Measurements from ENCODE around the gene KDELR1. TPM values are rescaled to one million over a fixed set of nuclear protein-coding genes. Genes with fewer than 3 reads are reported as not detected.

Gene KDELR1
- total and polyA plus RNA-seq, 9 of the 15 experiments (the other 6 are each of a cell fraction or from before 2014, with no cell fraction given): 6.1 to 165 (median 58.5) TPM

DNA sequence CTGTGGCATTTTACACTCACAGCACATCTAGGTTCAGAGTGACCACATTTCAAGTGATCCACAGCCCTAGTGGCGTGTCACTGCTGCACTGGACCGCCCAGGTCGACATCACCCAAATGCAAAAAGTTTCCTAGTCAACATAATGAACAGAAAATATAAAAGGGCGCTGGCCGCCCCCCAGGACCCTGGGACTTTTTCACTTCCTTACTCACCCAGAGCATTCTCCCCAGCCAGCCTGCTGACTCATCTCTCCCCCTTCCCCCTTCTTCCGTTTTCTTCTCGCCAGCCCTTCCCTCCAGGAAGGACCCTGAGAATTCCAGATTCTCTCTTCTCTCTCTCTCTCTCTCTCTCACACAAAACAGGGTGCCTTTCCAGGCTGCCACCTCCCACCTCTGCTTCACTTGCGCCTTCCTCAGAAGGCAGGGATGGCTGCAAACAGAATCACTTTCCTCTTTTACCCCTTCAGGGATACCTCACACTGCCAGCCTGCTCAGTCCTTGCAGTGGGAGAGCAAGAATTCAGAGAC lies 33.4 kb upstream of the KDELR1 start (continued):
- TF ChIP-seq, protein P1, sequence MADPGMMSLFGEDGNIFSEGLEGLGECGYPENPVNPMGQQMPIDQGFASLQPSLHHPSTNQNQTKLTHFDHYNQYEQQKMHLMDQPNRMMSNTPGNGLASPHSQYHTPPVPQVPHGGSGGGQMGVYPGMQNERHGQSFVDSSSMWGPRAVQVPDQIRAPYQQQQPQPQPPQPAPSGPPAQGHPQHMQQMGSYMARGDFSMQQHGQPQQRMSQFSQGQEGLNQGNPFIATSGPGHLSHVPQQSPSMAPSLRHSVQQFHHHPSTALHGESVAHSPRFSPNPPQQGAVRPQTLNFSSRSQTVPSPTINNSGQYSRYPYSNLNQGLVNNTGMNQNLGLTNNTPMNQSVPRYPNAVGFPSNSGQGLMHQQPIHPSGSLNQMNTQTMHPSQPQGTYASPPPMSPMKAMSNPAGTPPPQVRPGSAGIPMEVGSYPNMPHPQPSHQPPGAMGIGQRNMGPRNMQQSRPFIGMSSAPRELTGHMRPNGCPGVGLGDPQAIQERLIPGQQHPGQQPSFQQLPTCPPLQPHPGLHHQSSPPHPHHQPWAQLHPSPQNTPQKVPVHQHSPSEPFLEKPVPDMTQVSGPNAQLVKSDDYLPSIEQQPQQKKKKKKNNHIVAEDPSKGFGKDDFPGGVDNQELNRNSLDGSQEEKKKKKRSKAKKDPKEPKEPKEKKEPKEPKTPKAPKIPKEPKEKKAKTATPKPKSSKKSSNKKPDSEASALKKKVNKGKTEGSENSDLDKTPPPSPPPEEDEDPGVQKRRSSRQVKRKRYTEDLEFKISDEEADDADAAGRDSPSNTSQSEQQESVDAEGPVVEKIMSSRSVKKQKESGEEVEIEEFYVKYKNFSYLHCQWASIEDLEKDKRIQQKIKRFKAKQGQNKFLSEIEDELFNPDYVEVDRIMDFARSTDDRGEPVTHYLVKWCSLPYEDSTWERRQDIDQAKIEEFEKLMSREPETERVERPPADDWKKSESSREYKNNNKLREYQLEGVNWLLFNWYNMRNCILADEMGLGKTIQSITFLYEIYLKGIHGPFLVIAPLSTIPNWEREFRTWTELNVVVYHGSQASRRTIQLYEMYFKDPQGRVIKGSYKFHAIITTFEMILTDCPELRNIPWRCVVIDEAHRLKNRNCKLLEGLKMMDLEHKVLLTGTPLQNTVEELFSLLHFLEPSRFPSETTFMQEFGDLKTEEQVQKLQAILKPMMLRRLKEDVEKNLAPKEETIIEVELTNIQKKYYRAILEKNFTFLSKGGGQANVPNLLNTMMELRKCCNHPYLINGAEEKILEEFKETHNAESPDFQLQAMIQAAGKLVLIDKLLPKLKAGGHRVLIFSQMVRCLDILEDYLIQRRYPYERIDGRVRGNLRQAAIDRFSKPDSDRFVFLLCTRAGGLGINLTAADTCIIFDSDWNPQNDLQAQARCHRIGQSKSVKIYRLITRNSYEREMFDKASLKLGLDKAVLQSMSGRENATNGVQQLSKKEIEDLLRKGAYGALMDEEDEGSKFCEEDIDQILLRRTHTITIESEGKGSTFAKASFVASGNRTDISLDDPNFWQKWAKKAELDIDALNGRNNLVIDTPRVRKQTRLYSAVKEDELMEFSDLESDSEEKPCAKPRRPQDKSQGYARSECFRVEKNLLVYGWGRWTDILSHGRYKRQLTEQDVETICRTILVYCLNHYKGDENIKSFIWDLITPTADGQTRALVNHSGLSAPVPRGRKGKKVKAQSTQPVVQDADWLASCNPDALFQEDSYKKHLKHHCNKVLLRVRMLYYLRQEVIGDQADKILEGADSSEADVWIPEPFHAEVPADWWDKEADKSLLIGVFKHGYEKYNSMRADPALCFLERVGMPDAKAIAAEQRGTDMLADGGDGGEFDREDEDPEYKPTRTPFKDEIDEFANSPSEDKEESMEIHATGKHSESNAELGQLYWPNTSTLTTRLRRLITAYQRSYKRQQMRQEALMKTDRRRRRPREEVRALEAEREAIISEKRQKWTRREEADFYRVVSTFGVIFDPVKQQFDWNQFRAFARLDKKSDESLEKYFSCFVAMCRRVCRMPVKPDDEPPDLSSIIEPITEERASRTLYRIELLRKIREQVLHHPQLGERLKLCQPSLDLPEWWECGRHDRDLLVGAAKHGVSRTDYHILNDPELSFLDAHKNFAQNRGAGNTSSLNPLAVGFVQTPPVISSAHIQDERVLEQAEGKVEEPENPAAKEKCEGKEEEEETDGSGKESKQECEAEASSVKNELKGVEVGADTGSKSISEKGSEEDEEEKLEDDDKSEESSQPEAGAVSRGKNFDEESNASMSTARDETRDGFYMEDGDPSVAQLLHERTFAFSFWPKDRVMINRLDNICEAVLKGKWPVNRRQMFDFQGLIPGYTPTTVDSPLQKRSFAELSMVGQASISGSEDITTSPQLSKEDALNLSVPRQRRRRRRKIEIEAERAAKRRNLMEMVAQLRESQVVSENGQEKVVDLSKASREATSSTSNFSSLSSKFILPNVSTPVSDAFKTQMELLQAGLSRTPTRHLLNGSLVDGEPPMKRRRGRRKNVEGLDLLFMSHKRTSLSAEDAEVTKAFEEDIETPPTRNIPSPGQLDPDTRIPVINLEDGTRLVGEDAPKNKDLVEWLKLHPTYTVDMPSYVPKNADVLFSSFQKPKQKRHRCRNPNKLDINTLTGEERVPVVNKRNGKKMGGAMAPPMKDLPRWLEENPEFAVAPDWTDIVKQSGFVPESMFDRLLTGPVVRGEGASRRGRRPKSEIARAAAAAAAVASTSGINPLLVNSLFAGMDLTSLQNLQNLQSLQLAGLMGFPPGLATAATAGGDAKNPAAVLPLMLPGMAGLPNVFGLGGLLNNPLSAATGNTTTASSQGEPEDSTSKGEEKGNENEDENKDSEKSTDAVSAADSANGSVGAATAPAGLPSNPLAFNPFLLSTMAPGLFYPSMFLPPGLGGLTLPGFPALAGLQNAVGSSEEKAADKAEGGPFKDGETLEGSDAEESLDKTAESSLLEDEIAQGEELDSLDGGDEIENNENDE (IDR thresholded peaks at IDR 0.05; ENCODE audit: low read depth, low read length): no peak
- TF ChIP-seq PHF8 (IDR thresholded peaks at IDR 0.05; ENCODE audit: borderline replicate concordance, low read length): peak; percentile 19; the same call in 1 of the 2 replicates
- TF ChIP-seq MIER1 (IDR thresholded peaks at IDR 0.05; ENCODE audit: low read depth): no peak
- TF ChIP-seq, protein P2, sequence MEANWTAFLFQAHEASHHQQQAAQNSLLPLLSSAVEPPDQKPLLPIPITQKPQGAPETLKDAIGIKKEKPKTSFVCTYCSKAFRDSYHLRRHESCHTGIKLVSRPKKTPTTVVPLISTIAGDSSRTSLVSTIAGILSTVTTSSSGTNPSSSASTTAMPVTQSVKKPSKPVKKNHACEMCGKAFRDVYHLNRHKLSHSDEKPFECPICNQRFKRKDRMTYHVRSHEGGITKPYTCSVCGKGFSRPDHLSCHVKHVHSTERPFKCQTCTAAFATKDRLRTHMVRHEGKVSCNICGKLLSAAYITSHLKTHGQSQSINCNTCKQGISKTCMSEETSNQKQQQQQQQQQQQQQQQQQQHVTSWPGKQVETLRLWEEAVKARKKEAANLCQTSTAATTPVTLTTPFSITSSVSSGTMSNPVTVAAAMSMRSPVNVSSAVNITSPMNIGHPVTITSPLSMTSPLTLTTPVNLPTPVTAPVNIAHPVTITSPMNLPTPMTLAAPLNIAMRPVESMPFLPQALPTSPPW (CRISPR knock-in tag; IDR thresholded peaks at IDR 0.05): peak; percentile 62; the same call in 1 of the 2 replicates
- no peak for TF ChIP-seq ILF3 (IDR thresholded peaks at IDR 0.05; ENCODE audit: borderline replicate concordance)
- TF ChIP-seq, protein P3, sequence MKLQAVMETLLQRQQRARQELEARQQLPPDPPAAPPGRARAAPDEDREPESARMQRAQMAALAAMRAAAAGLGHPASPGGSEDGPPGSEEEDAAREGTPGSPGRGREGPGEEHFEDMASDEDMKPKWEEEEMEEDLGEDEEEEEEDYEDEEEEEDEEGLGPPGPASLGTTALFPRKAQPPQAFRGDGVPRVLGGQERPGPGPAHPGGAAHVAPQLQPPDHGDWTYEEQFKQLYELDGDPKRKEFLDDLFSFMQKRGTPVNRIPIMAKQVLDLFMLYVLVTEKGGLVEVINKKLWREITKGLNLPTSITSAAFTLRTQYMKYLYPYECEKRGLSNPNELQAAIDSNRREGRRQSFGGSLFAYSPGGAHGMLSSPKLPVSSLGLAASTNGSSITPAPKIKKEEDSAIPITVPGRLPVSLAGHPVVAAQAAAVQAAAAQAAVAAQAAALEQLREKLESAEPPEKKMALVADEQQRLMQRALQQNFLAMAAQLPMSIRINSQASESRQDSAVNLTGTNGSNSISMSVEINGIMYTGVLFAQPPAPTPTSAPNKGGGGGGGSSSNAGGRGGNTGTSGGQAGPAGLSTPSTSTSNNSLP (IDR thresholded peaks at IDR 0.05; ENCODE audit: borderline replicate concordance, low read depth, low read length): no peak
- TF ChIP-seq, protein P4, sequence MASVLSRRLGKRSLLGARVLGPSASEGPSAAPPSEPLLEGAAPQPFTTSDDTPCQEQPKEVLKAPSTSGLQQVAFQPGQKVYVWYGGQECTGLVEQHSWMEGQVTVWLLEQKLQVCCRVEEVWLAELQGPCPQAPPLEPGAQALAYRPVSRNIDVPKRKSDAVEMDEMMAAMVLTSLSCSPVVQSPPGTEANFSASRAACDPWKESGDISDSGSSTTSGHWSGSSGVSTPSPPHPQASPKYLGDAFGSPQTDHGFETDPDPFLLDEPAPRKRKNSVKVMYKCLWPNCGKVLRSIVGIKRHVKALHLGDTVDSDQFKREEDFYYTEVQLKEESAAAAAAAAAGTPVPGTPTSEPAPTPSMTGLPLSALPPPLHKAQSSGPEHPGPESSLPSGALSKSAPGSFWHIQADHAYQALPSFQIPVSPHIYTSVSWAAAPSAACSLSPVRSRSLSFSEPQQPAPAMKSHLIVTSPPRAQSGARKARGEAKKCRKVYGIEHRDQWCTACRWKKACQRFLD (CRISPR knock-in tag; IDR thresholded peaks at IDR 0.05): 0 out of 2 replicates have a peak, but pooled peaks have one; percentile 19
- peak; percentile 67 for TF ChIP-seq ETV1 (tag; conservative IDR thresholded peaks at IDR 0.05; ENCODE audit: low read depth)
- peak; percentile 51; the same call in 1 of the 2 replicates for TF ChIP-seq SMARCC2 (IDR thresholded peaks at IDR 0.05; ENCODE audit: low read depth)
- no peak for TF ChIP-seq SP2 (IDR thresholded peaks at IDR 0.05; ENCODE audit: extremely low read depth, low read depth, low read length, poor library complexity, severe bottlenecking)

Measured in K562 (cell line).